GM21737 (cell line): ENCODE results near the gene RCN2.

Experiments used
- ATAC-seq: cut with Tn5 transposase; IDR thresholded peaks from one replicate; pipeline ENCODE4 v1.9.1; 2021; ENCODE audit warnings: mild to moderate bottlenecking, moderate library complexity; ENCODE audit not compliant: unreplicated experiment

RCN2 gene

GRCh38 chr15:76973362-76973743 is 41.8 kb downstream of the RCN2 start:
- ATAC-seq, result no peak

DNA sequence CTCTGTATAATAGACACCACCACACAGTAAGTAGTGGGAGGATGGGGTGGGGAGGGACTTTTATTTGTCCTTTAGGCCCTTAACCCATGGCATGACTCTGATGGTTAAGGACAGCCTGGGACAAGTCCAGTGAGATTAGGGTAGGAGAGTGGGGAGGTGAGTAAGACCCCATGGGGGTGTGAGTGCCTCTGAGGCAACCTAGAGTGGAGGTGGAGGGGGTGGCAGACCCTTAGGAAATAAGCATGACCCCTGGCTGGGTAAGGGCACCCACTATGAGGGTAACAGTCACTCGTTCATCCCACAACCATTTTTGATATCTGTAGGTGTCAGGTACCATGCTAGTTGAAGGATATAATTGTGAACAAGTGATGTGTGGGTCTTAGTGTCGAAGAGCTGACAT is 42.4 kb downstream of the RCN2 start:
- ATAC-seq, result no peak

DNA sequence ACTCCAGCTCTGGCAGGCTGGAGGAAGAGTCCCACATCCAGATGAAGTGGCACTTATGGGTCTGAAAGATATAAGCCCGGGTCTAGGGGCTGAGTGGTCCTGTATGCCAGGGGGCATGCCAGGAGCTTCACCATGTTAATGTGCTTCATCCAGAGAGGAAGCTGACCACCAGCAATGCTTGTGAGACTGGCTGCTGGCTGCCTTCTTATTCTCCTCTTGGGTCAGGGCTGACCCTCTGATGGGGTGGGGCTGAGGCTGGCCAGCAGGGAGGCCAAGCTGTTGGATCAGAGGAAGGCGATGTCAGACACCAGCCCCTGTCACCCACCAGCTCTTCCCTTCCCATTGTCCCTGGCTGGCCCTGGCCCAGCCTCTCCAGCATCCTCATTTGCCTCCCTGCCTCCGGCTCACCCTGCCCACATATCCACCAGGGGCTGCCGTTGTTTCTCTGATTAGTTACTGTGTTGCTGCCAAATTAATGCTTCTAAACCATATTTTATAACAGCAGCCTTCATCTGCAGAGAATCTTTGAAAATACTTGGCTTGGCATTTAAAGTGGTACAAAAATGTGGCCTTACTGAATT is 43.0 kb downstream of the RCN2 start:
- ATAC-seq, result no peak

DNA sequence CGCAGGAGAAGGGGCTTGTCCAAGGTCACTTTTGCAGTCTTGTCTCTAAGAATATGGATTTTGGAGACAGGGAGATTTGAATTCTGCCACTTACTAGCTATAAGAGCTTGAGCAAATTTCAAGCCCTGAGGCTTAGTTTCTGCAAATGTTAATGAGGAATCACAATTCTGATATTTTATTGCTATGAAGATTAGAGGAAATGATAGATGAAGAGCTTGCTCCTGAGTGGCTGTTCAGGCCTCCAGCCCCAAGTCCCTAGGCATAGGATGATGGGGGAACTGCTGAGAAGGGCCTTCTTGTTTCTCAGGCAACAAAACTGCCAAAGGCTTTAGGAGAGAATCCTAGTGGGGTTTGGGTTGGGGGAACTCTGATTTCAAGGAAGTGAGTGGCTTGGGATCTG is 44.6 kb downstream of the RCN2 start:
- no peak for ATAC-seq

DNA sequence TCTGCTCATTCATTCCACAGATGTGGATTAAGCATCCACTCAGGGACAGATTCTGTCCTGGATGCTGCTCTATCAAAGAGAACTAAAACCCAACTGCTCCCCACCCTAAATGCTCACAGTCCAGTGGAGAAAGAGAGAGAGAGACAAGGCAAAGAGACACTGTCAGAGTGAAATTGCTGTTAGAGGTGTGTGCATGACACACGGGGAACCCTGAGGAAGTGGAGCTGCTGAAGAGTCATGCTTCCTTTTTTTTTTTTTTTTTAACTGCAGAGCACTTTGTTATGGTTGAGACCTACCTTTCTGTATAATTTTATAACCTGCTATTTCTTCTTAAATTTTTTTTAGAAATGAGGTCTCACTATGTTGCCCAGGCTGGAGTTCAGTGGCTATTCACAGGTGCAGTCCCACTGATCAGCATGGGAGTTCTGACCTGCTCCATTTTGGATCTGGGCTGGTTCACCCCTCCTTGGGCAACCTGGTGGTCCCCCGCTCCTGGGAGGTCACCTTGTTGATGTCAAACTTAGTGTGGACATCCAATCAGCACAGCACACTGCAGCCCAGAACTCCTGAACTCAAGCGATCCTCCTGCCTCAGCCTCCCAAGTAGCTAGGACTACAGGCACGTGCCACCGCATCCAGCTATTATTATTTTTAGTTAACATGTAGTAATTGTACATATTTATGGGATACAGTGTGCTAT is 45.2 kb downstream of the RCN2 start:
- ATAC-seq, result no peak

GRCh38 chr15:76978522-76979330 is 47.2 kb downstream of the RCN2 start:
- ATAC-seq, result no peak

DNA sequence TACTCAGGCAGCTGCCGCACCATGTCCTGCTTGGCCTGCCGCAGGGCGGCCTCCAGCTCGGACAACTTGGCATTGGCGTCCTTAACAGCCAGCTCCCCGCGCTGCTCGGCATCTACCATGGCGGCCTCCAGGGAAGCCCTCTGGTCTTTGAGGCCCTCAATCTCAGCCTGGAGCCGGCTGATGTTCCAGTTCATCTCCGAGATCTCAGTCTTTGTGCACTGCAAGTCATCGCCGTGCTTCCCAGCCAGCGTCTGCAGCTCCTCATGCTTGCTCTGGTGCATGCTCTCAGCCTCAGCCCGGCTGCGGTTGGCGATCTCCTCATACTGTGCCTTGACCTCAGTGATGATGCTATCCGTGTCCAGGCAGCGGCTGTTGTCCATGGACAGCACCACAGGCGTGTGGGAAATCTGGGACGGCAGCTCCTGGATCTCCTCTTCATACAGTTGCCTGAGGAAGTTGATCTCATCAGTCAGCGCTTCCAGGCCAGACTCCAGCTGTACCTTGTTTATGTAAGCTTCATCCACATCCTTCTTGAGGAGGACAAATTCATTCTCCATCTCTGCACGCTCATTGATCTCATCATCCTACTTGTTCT is 47.9 kb downstream of the RCN2 start:
- ATAC-seq, result no peak

GRCh38 chr15:76979996-76980520 is 48.5 kb downstream of the RCN2 start:
- no peak for ATAC-seq

DNA sequence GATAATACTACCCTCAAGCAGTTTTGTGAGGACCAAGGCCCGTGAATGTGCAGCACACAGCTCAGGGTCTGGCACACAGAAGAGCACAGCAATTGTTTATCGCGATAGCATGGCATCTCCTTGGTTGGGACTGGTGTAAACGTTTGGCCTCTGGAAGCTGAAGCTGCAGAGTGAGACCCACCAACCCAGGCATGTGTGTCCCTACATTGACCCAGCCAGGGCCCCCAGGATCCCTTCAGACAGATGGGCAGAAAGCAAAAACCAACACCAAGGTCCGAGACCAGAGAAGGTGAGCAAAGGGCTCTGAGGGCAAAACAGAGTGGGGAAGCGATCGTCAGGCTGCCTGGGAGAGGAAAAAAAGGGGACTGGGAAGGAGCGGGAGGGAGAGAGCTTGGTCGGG is 50.8 kb downstream of the RCN2 start:
- no peak for ATAC-seq

GRCh38 chr15:76982756-76983155 is 51.2 kb downstream of the RCN2 start:
- ATAC-seq, result no peak

DNA sequence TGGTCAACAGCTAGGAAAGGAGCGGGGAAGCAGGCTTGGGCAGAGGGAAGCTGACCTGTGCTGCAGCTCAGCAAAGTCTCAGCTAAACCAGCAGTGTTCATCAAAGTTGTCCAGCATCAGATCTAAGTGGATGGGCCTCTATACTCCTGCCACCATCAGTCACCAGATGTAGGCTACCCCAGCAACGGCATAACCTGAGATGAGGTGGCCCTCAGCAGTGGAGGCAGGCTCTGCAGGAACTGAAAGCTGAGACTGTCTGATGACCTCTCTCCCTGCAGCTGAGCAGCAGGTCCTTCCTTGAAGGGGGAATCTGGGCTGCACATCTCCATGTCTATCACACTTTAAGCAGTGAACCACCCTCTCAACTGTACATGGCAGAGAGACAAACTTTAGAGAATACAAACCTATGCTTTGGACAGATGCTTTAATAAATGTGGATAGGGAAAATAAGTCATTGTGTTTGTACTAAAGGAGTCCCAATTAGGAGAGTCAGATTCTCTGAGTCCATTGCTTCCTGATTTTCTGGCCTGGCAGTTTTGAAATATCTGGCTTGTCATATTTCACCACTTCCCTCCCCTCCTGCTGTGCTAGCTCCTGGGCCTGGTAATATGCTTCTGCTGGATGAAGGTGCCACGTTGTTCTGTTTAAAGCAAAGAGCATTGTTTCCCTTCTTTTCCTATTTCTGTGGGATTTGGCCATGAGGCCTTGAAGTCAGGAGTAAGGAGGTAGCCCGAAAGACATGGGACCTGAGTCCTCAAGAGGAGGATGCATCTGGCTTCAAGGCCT is 52.2 kb downstream of the RCN2 start:
- ATAC-seq, result no peak

DNA sequence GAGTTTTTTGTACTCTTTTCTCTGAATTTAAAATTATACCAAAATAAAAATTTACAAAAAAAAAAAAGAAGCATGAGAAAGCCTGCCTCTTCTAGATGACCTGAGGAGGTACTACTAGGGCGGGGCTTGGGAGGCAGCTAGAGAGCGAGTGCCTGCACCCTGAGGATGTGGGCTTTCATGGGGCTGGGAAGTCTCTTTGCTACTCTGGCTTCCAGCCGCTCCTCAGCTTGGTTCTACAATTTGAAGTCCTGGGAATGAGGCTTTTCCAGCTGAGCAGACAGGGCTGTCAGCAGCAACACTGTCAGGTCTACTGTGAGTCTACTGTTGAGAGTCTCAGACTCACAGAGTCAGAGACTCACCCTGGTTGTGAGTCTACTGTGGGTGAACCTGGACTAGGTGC is 55.2 kb downstream of the RCN2 start:
- no peak for ATAC-seq

GRCh38 chr15:76987276-76987675 is 55.7 kb downstream of the RCN2 start:
- ATAC-seq, result no peak

DNA sequence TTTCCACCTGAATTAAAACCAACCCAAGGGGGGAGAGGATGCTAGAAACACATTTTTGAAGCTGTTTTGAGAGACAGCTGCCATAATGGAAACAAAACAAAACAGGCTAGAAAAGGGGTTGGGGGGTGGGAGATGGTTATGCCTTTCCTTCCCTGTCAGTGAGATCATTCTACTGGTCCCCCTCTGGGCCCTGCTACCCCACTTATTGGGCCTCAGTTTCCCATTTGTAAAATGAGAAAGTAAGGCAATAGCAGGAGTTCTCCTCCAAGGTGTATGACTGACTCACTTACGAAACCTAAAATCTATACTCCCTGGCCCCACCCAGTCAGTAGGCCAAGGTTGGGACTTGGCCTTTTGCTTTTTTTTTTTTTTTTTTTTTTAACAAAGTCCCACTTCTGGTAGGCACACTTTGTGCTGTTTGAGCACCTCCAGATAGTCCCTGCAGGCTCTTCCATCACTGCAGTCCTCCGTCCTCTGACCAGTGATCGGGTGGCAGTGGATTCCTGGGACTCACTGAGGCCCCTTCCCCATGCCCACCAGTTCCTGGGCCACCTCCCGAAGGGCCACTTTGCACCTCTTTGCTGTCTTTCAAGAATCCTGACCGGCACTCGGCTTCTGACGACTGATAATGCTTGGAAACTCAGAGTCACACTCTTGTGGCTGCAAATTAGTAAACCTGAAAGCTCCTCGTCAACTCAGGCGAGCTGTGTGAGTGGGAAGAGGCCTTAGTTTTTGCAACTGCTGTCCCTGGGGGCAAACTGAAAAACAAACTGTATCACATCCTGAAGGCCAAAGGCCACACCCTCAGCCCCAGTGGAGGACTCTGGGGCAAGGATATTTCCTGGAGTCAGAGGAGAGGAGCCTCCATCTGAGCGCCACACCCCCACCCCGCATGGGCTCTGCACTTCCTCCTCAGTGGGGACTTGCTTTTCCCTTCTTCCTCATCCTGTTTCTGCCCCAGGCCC is 56.6 kb downstream of the RCN2 start:
- ATAC-seq, result peak; percentile 74

- ATAC-seq, result peak; percentile 9
Observed at GRCh38 chr15:76988867-76989780, 57.6 kb downstream of the RCN2 start.

GRCh38 chr15:76991048-76991447 is 59.5 kb downstream of the RCN2 start:
- ATAC-seq, result no peak

DNA sequence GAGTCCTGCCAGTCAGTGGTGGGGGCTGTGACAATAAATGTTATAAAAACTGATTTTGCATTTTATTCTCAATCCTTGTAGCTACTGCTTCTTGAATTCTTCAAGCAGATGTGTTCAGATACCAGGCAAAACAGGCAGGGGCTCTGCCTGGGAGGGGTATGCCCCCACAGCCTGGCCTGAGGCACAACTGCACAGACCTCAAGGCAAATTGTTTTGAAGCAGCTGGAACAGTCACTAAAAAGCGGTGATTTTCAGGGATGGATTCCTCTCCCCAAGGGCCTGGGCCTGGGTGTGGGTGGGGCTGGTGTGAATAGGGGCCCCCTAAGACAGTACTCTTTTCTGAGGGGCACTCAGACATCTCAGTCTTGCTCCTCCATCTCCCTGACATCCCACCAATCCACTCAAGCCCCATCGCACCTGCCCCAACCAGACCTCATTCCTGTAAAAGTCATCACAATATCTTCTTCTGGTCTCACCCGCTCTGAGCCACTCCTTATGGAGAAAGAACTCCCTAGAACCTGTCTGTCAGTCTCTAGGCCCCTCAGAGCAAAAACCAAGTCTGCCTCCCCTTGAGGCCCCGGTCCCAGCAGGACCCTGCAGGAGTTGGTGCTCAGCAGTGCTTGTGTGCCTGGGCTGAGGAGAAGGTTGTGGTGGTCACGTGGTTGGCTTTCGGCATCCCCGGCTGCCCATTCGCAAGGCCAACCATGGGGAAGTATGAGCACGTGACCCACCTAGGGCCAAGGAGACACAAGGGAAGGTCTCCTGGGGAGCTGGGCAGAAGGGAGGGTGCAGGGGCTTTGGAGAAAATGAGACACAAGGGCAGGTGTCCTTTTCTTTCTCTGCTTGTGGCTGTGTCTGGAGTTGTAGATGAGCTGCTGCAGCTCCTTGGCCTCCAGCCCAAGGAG is 60.4 kb downstream of the RCN2 start:
- ATAC-seq, result no peak
